Nephron (organoid): ENCODE data around the gene KNCN.

ENCODE experiments used
- H3K27ac Mint-ChIP-seq, 3 experiments: 2 replicates each; pipeline ENCODE4 v1.8.0; 2020; ENCODE audit warnings: mixed read lengths in 3 of 3, mild to moderate bottlenecking in 2 of 3, moderate library complexity in 1 of 3
- H3K27me3 Mint-ChIP-seq: 2 replicates; pipeline ENCODE4 v1.8.0; 2021; ENCODE audit warnings: low read depth, mild to moderate bottlenecking, moderate library complexity, mixed read lengths
- H3K36me3 Mint-ChIP-seq: 2 replicates; pipeline ENCODE4 v1.8.0; 2020; ENCODE audit warnings: low read depth, mixed read lengths
- H3K4me1 Mint-ChIP-seq: 2 replicates; pipeline ENCODE4 v1.8.0; 2020; ENCODE audit warnings: mixed read lengths
- H3K4me3 Mint-ChIP-seq, 3 experiments: 2 replicates each; pipeline ENCODE4 v1.8.0; 2020; ENCODE audit warnings: mild to moderate bottlenecking in 3 of 3, mixed read lengths in 3 of 3, moderate library complexity in 2 of 3
- H3K9me3 Mint-ChIP-seq: 2 replicates; pipeline ENCODE4 v1.8.0; 2020; ENCODE audit warnings: mixed read lengths
- CTCF ChIP-seq, 3 experiments: fragments of 200-600 bp; sonication (generic); IDR thresholded peaks; one replicate each; pipeline ENCODE4 v1.5.0; 2021; ENCODE audit warnings: antibody characterized with exemption in 3 of 3; ENCODE audit not compliant: unreplicated experiment in 3 of 3

Gene KNCN

GRCh38 chr1:46555826-46556619 lies 4.6 kb upstream of the KNCN start:
- peaks cover 26% of the 10 kb centered on the region for H3K27me3 Mint-ChIP-seq
- no peak overlapping the region for H3K27ac Mint-ChIP-seq
- no peak for TF ChIP-seq CTCF (IDR thresholded peaks at IDR 0.05; ENCODE audit: unreplicated experiment in 3 of 3)
- peaks cover under 1% of the 10 kb centered on the region for H3K4me1 Mint-ChIP-seq
- peaks cover 4% of the 10 kb centered on the region for H3K36me3 Mint-ChIP-seq
- no peak overlapping the region for H3K4me3 Mint-ChIP-seq
- no peaks in the 10 kb centered on the region for H3K9me3 Mint-ChIP-seq

GRCh38 chr1:46554597-46555381 lies 3.3 kb upstream of the KNCN start:
- Mint-ChIP-seq H3K27ac (no peak overlapping the region), H3K4me3 (no peak overlapping the region), H3K9me3 (no peaks in the 10 kb centered on the region), H3K27me3 (peaks cover 35% of the 10 kb centered on the region), H3K36me3 (peaks cover 4% of the 10 kb centered on the region), H3K4me1 (peaks cover 6% of the 10 kb centered on the region)
- no peak for TF ChIP-seq CTCF (IDR thresholded peaks at IDR 0.05; ENCODE audit: unreplicated experiment in 3 of 3)

GRCh38 chr1:46554236-46554596 lies 2.8 kb upstream of the KNCN start:
- H3K27ac Mint-ChIP-seq = no peak overlapping the region
- no peak overlapping the region for H3K4me3 Mint-ChIP-seq
- peaks cover 40% of the 10 kb centered on the region for H3K27me3 Mint-ChIP-seq
- TF ChIP-seq CTCF (IDR thresholded peaks at IDR 0.05; ENCODE audit: unreplicated experiment in 3 of 3) = no peak
- H3K36me3 Mint-ChIP-seq = peaks cover 4% of the 10 kb centered on the region
- H3K9me3 Mint-ChIP-seq = no peaks in the 10 kb centered on the region
- peaks cover 12% of the 10 kb centered on the region for H3K4me1 Mint-ChIP-seq

- no peak overlapping the region for H3K4me3 Mint-ChIP-seq
- no peak overlapping the region for H3K27ac Mint-ChIP-seq
- H3K36me3 Mint-ChIP-seq = peaks cover 4% of the 10 kb centered on the region
- H3K27me3 Mint-ChIP-seq = peaks cover 41% of the 10 kb centered on the region
- no peaks in the 10 kb centered on the region for H3K9me3 Mint-ChIP-seq
- no peak for TF ChIP-seq CTCF (IDR thresholded peaks at IDR 0.05; ENCODE audit: unreplicated experiment in 3 of 3)
- peaks cover 12% of the 10 kb centered on the region for H3K4me1 Mint-ChIP-seq
Observed at GRCh38 chr1:46553506-46553905, 2.1 kb upstream of the KNCN start.

- Mint-ChIP-seq H3K27ac (no peak overlapping the region), H3K36me3 (no peaks in the 10 kb centered on the region), H3K4me3 (no peak overlapping the region), H3K4me1 (peaks cover 16% of the 10 kb centered on the region), H3K9me3 (no peaks in the 10 kb centered on the region), H3K27me3 (peaks cover 48% of the 10 kb centered on the region)
- no peak for TF ChIP-seq CTCF (IDR thresholded peaks at IDR 0.05; ENCODE audit: unreplicated experiment in 3 of 3)
Observed at GRCh38 chr1:46552357-46553237, 1.1 kb upstream of the KNCN start.
